Non-pigmented ciliary epithelial cell (primary cell): Measurements from ENCODE around the gene CTSS.
"Not testable (repeated sequence)": the region's sequence is repeated elsewhere in the genome, so short reads cannot be mapped to it uniquely, and the experiment has no call there.

ENCODE experiments used
- DNase-seq: peaks from one replicate; pipeline ENCODE4 v3.0.0-alpha.2; 2010; ENCODE audit warnings: low read depth

Gene CTSS

GRCh38 chr1:150765296-150765976 is at the start of gene CTSS:
CTSS (minus strand) TSS chr1:150765778; CDS start chr1:150764763, 1,015 bp downstream.
- no peak for DNase-seq

GRCh38 chr1:150813028-150813707 is 47.6 kb upstream of the CTSS start:
- no peak for DNase-seq

DNA sequence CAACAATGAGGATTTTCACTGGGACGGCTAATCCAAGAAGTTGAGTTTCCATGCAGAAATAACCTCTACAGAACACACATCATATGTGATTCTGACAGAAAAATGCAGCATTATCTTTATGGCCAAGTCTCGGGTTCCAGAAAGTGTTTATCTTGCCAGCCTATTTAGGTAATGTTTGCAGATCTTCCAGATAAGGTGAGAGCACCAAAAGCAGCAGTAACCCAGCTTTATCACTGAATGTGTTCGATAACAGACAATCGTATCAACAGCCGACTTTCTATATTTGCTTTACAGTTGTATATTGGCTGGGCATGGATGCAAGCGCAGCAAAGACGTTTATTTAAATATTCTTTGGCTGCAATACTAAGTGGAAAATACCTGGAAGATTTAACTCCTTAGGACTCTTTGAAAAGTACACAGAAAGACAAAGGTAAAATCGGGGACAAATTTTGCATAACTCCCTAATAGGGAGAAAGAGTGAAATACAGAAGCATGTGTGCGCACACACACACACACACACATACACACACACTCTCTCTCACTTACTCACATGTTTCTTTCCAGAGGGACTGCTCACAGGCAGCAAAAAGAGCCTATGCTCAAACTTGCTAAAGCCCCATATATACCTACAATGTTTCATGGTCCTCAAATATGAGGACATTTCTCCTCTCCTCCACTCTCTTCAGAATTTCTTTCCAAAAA is 45.5 kb upstream of the CTSS start:
- no peak for DNase-seq

- peak; percentile 50 for DNase-seq
These were observed 44.1 kb upstream of the CTSS start for GRCh38 chr1:150809651-150810050.

DNA sequence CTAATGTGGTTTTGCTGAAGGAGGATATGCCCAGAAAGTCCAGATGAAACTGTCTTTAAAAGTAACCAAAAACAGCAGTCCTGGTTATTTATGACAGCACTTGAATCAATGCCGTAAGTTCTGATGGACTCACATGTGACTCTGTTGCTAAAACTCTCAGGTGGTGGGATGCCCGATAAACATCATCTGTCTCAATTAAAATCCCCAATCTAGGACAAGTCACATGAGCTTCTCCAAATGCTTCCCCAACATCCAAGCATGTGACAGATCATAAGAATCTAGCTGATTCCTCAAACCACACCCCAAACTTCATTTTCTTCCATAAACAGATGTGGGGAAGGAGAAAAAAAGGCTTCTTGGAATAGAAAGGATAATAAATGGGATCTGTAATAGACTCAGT is 43.3 kb upstream of the CTSS start:
- no peak for DNase-seq

DNA sequence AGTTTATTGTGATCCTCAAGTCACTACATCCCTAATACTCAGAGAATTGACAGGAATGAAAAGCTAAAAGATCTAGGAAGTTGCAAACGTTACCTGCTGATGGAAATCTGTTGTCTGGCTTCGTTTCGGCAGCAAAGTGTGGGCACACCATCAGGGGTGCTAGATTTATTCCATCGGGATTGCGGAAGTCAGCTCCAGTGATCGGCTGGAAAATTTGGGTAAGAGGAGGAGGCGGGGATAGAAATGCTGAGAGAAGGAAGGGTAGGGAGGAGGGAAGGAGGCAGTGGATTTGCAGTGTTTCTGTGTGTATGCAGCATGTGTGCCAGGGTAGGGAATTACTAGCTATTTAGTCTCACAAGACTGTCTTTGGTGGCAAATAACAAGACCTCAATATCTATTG is 42.5 kb upstream of the CTSS start, which contains the start of gene CTSK:
Gene CTSK (minus strand): TSS at position 140 of the 400 bp plus-strand sequence. CDS start 1,455 bp downstream, outside the sequence.
- DNase-seq, result no peak

- DNase-seq, result no peak
These were observed 41.9 kb upstream of the CTSS start for GRCh38 chr1:150807249-150808023.

- DNase-seq, result no peak
These were observed 40.3 kb upstream of the CTSS start for GRCh38 chr1:150805899-150806298.

- no peak for DNase-seq
These were observed 39.1 kb upstream of the CTSS start for GRCh38 chr1:150804671-150805070.

GRCh38 chr1:150799089-150799488 is 33.5 kb upstream of the CTSS start:
- DNase-seq, result no peak

- no peak for DNase-seq
These were observed 32.9 kb upstream of the CTSS start for GRCh38 chr1:150798525-150798924.

DNA sequence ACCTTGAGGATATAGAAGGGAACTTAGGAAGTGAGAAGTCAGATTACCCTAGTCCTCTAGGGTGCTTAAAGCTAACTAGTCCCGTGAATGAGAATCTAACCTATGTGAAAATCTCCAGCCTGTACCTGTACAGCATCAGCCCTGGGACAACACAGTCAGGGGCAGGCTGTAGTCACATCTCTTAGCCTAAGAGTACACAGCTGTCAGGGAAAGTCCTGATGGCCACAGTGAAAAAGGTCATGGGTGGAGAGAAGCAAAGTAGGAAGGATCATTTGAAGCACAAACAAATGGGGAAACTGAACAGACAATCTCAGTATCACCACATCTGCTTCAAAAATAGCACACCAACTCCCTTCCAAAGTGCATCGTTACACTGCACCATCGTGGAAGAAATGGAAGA is 30.8 kb upstream of the CTSS start:
- DNase-seq, result no peak

- not testable (repeated sequence) for DNase-seq
These were observed 28.2 kb upstream of the CTSS start for GRCh38 chr1:150793778-150794177.

GRCh38 chr1:150793221-150793620 is 27.6 kb upstream of the CTSS start:
- no peak for DNase-seq

DNA sequence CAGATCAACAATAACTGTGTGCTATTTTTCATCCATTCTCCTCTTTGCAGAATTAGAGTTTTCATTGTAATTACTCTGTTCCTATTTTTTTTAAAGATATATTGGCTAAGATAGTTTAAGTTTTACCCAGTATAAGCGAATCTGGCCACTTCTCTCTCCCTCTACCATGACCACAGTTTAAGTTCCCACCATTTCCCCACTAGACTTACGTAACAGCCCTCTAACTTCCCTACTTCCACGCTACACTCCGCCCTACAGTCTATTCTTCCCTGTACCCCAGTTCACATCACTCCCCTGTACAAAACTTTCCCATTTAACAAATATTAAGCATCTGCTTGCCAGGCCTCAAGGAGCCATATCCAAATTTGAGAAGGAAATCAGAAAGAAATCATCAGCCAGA is 26.0 kb upstream of the CTSS start:
- DNase-seq, result no peak

DNA sequence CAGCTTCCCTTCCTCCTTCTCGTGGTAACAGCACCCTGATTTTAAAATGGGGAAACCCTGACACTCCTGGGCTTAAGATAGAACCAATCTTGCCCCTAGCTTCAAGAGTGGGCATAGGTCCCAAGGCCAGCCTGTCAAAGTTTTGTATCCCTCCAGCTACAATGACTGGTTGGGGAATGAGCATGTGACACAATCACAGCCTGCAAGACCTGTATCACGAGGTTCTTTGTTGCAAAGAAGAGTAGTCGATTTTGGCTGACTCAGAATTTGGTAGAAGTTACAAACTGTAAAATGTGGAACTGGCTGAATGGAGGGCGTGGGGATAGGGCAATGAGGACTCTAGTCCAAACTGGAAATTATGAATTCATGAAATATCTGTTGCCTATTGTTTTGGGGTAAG is 23.8 kb upstream of the CTSS start:
- DNase-seq, result no peak

DNA sequence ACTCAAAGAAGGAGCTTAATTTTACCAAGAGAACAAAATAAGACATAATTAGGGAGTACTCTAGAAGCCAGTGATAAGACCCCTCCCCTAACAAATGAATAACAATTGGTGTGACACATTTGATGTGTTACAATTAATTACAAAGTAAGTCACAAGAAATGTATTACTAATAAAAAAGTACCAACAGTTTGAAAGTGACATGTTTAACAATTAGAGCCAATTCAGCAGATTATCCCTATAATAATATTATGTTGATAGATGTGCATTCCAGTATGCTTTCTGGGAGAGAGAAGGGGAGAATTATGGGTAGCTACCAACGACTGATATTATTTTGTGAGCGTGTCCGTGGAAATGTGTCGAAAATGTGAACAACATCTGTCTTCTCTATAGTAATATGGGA is 23.4 kb upstream of the CTSS start:
- no peak for DNase-seq

GRCh38 chr1:150787455-150787854 is 21.9 kb upstream of the CTSS start:
- DNase-seq, result no peak

DNA sequence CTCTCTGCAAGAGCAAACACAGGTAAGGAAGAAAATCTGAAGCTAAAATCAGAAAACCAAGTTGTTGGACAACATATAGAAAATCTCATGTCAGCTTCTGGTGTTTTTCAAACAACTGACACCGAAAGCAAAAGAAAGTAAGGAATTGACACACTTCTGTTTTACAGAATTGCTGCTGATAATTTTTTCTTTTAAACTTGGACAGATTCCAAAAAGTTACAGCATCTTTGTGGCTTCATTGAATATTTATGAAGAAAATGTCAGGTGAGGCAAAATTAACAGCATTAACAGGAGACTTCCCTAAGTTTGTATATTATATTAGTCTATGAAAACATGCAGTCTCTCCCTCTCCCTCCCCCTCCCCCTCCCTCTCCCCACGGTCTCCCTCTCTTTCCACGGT is 14.9 kb upstream of the CTSS start:
- DNase-seq, result no peak

DNA sequence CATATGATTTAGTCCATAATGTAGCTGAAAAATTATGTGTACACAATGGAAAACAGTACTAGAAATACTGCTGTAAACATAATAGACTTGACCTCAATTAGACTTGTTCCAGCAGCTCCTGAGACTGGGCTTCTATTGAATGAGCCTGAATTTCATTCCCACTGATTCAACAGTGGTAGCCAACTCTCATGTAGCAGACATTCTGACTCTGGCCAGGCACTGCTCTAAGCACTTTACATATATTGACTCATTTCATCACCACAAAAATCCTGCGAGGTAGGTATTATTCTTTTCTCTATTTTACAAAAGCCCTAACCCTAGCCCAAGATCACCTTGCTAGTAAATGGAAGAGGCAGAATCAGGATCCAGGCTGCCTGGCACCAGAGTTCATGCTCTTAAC is 12.8 kb upstream of the CTSS start:
- DNase-seq, result no peak

- DNase-seq, result no peak
These were observed 12.0 kb upstream of the CTSS start for GRCh38 chr1:150777544-150777943.

DNA sequence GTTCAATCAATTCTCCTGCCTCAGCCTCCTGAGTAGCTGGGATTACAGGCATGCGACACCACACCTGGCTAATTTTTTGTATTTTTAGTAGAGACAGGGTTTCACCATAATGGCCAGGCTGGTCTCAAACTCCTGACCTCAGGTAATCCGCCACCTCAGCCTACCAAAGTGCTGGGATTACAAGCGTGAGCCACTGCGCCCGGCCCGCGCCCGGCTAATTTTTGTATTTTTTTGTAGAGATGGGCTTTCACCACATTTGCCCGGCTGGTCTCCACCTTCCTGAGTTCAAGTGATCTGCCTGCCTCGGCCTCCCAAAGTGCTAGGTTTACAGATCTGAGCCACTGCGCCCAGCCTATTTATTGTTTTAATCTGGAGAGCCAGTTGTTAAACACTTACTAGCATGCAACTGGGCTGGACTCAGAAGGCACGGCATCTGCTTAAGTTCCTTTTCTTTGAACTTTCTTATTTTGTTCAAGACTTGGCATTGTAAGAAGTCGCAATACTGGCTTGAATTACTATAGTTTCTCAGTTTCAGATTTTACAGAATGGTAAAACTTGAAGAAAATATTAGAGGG is 10.4 kb upstream of the CTSS start:
- DNase-seq, result not testable (repeated sequence)
